Epithelial cell of proximal tubule (primary cell): ENCODE data around the gene TBC1D10A. TPM values are rescaled to one million over a fixed set of nuclear protein-coding genes. Genes with fewer than 3 reads are reported as not detected.

Experiments used
- DNase-seq: peaks from one replicate; pipeline ENCODE4 v3.0.0-alpha.2; 2011; ENCODE audit warnings: low read depth
- H3K4me3 ChIP-seq: 2 replicates; pipeline ENCODE4 v1.5.1; 2011; ENCODE audit warnings: low read depth, mild to moderate bottlenecking, low read length
- CTCF ChIP-seq: conservative IDR thresholded peaks from 2 replicates; pipeline ENCODE4 v1.5.1; 2012; ENCODE audit warnings: low read depth, mild to moderate bottlenecking, low read length
- total RNA-seq: library from RNA; depleted of rRNA; stranded (reverse); fragments of >200 nt; gene quantifications from 2 replicates; pipeline ENCODE4 v1.2.3, GENCODE V29; 2015

TBC1D10A gene
- total RNA-seq, 1 donor from 2014 or later, result 22.9 TPM

GRCh38 chr22:30296324-30296723 lies 30.4 kb downstream of the TBC1D10A start:
- no peak for DNase-seq
- no peak overlapping the region for H3K4me3 ChIP-seq
- TF ChIP-seq CTCF, result no peak

- H3K4me3 ChIP-seq, result no peak overlapping the region
- DNase-seq, result no peak
- TF ChIP-seq CTCF, result no peak
Measured at GRCh38 chr22:30295576-30295975, 31.2 kb downstream of the TBC1D10A start.

- DNase-seq, result no peak
- H3K4me3 ChIP-seq, result no peak overlapping the region
- TF ChIP-seq CTCF, result no peak
Measured at GRCh38 chr22:30294830-30295229, 31.9 kb downstream of the TBC1D10A start.

GRCh38 chr22:30294066-30294465 lies 32.7 kb downstream of the TBC1D10A start:
- no peak overlapping the region for H3K4me3 ChIP-seq
- no peak for DNase-seq
- TF ChIP-seq CTCF, result no peak

GRCh38 chr22:30293026-30293425 lies 33.7 kb downstream of the TBC1D10A start:
- TF ChIP-seq CTCF, result no peak
- no peak overlapping the region for H3K4me3 ChIP-seq
- DNase-seq, result no peak

- no peak overlapping the region for H3K4me3 ChIP-seq
- no peak for DNase-seq
- no peak for TF ChIP-seq CTCF
Measured at GRCh38 chr22:30292069-30292970, 34.4 kb downstream of the TBC1D10A start.
